PC-9 (cell line): ENCODE measurements around the gene IL10RB. TPM values are rescaled to one million over a fixed set of nuclear protein-coding genes. Genes with fewer than 3 reads are reported as not detected.

Source experiments
- BruUV-seq: library from RNA; stranded (reverse); fragments of 400-500 nt; replicated peaks from 2 replicates; lab custom pipeline; 2021; lab: Mats Ljungman, UMichigan
- CTCF ChIA-PET: fragments of 300-600 bp; sonication (Branson Sonifier 250); formaldehyde crosslinking; loops from one replicate; lab custom pipeline; 2022; ENCODE audit warnings: antibody characterized with exemption; lab: Charles Lee
- POLR2A ChIA-PET: fragments of 300-600 bp; sonication (Branson Sonifier 250); formaldehyde crosslinking; loops from one replicate; lab custom pipeline; 2022; ENCODE audit warnings: antibody characterized with exemption; ENCODE audit not compliant: unreplicated experiment; lab: Charles Lee
- DNase-seq, 2 experiments: peaks; one replicate each; pipeline versions ENCODE4 v3.0.0 to v3.0.0-alpha.2; 2015 to 2022; ENCODE audit warnings: mixed read lengths in 1 of 2
- H2AFZ ChIP-seq: fragments of 200-600 bp; sonication (generic); 2 replicates; pipeline ENCODE4 v1.8.1; 2017; ENCODE audit warnings: antibody characterized with exemption
- H3F3A ChIP-seq: fragments of 200-600 bp; sonication (generic); 2 replicates; pipeline ENCODE4 v1.8.1; 2017; ENCODE audit warnings: antibody characterized with exemption, mild to moderate bottlenecking, low read depth; ENCODE audit not compliant: insufficient read depth
- H3K27ac ChIP-seq: fragments of 200-600 bp; sonication (generic); 2 replicates; pipeline ENCODE4 v1.6.1; 2016; ENCODE audit warnings: mixed run types
- H3K27me3 ChIP-seq: fragments of 200-600 bp; sonication (generic); 2 replicates; pipeline ENCODE4 v1.6.1; 2016; ENCODE audit warnings: low read depth, mixed run types; ENCODE audit not compliant: insufficient read depth
- H3K36me3 ChIP-seq: fragments of 200-600 bp; sonication (generic); 2 replicates; pipeline ENCODE4 v1.6.1; 2016; ENCODE audit warnings: low read depth, mixed run types
- H3K4me1 ChIP-seq: fragments of 200-600 bp; sonication (generic); replicated peaks from 2 replicates; pipeline ENCODE4 v1.6.1; 2016; ENCODE audit warnings: mixed run types; ENCODE audit not compliant: insufficient read depth
- H3K4me2 ChIP-seq: fragments of 200-600 bp; sonication (generic); 2 replicates; pipeline ENCODE4 v1.6.1; 2017; ENCODE audit warnings: mixed run types
- H3K4me3 ChIP-seq: fragments of 200-600 bp; sonication (generic); 2 replicates; pipeline ENCODE4 v1.6.1; 2016; ENCODE audit warnings: mixed run types
- H3K79me2 ChIP-seq: fragments of 200-600 bp; sonication (generic); 2 replicates; pipeline ENCODE4 v1.6.1; 2017; ENCODE audit warnings: low read depth, mixed run types
- H3K9me2 ChIP-seq: fragments of 200-600 bp; sonication (generic); 2 replicates; pipeline ENCODE4 v1.8.1; 2017; ENCODE audit warnings: mild to moderate bottlenecking; ENCODE audit not compliant: insufficient read depth
- H3K9me3 ChIP-seq: fragments of 200-600 bp; sonication (generic); 2 replicates; pipeline ENCODE4 v1.8.1; 2016; ENCODE audit warnings: low read depth; ENCODE audit not compliant: insufficient read depth
- H4K20me1 ChIP-seq: fragments of 200-600 bp; sonication (generic); 2 replicates; pipeline ENCODE4 v1.8.1; 2017; ENCODE audit not compliant: insufficient read depth
- CTCF ChIP-seq: fragments of 200-600 bp; sonication (generic); conservative IDR thresholded peaks from 2 replicates; pipeline ENCODE4 v1.6.1; 2017; ENCODE audit warnings: mixed run types, antibody characterized with exemption, mild to moderate bottlenecking, moderate library complexity
- EZH2 ChIP-seq: fragments of 200-600 bp; sonication (generic); IDR thresholded peaks from 2 replicates; pipeline ENCODE4 v1.8.0; 2017; ENCODE audit warnings: antibody characterized with exemption, low read depth
- intact Hi-C: fragments of 100-400 bp; cut with micrococcal nuclease; formaldehyde crosslinking; loops from one replicate; pipeline ENCODE4 v1.10.0; 2022; ENCODE audit not compliant: unreplicated experiment
- total RNA-seq: library from RNA; stranded (reverse); gene quantifications from 2 replicates; pipeline ENCODE4 v1.2.3, GENCODE V29; 2021

The IL10RB gene
- total RNA-seq, 1 experiment from 2014 or later: 18.3 TPM

GRCh38 chr21:33244779-33245105 is 21.4 kb upstream of the IL10RB start:
- Histone ChIP-seq H3F3A (no peaks in the 10 kb centered on the region), H3K4me3 (no peak overlapping the region), H4K20me1 (no peaks in the 10 kb centered on the region), H3K27ac (no peak overlapping the region), H3K4me2 (no peak overlapping the region), H3K36me3 (no peaks in the 10 kb centered on the region), H3K9me3 (no peaks in the 10 kb centered on the region), H2AFZ (no peak overlapping the region), H3K27me3 (no peaks in the 10 kb centered on the region), H3K9me2 (no peaks in the 10 kb centered on the region), H3K79me2 (no peaks in the 10 kb centered on the region), H3K4me1 (no peaks in the 10 kb centered on the region)
- intact Hi-C loops: no loop called here
- ChIA-PET POLR2A (no interaction called here), CTCF (no interaction called here)
- TF ChIP-seq EZH2 (no peak), CTCF (no peak)
- DNase-seq: no peak
- no TSS peak for BruUV-seq

GRCh38 chr21:33245289-33245918 is 20.8 kb upstream of the IL10RB start:
- Histone ChIP-seq H3K27ac (no peak overlapping the region), H3K9me3 (no peaks in the 10 kb centered on the region), H3K9me2 (no peaks in the 10 kb centered on the region), H2AFZ (no peak overlapping the region), H3K4me2 (no peak overlapping the region), H3F3A (no peaks in the 10 kb centered on the region), H3K27me3 (no peaks in the 10 kb centered on the region), H4K20me1 (no peaks in the 10 kb centered on the region), H3K36me3 (no peaks in the 10 kb centered on the region), H3K79me2 (no peaks in the 10 kb centered on the region), H3K4me1 (no peaks in the 10 kb centered on the region), H3K4me3 (no peak overlapping the region)
- no TSS peak for BruUV-seq
- DNase-seq: no peak
- CTCF ChIA-PET: no interaction called here
- intact Hi-C loops: no loop called here
- TF ChIP-seq EZH2: no peak
- no peak for TF ChIP-seq CTCF
- POLR2A ChIA-PET: no interaction called here

GRCh38 chr21:33246506-33246905 is 19.7 kb upstream of the IL10RB start:
- no peak for DNase-seq
- Histone ChIP-seq H3K9me3 (no peaks in the 10 kb centered on the region), H2AFZ (no peak overlapping the region), H3K27me3 (no peaks in the 10 kb centered on the region), H3K9me2 (no peaks in the 10 kb centered on the region), H3K79me2 (no peaks in the 10 kb centered on the region), H3F3A (no peaks in the 10 kb centered on the region), H4K20me1 (no peaks in the 10 kb centered on the region), H3K36me3 (no peaks in the 10 kb centered on the region), H3K27ac (no peak overlapping the region), H3K4me1 (no peaks in the 10 kb centered on the region), H3K4me3 (no peak overlapping the region), H3K4me2 (no peak overlapping the region)
- POLR2A ChIA-PET: no interaction called here
- intact Hi-C loops: no loop called here
- no TSS peak for BruUV-seq
- CTCF ChIA-PET: no interaction called here
- TF ChIP-seq EZH2: no peak

GRCh38 chr21:33246963-33247362 is 19.2 kb upstream of the IL10RB start:
- intact Hi-C loops: no loop called here
- CTCF ChIA-PET: no interaction called here
- no peak overlapping the region for H3K4me3 ChIP-seq
- H3K27me3 ChIP-seq: no peaks in the 10 kb centered on the region
- DNase-seq: no peak
- no peaks in the 10 kb centered on the region for H3K9me2 ChIP-seq
- no TSS peak for BruUV-seq
- POLR2A ChIA-PET: no interaction called here
- H3K79me2 ChIP-seq: no peaks in the 10 kb centered on the region
- H3K9me3 ChIP-seq: no peaks in the 10 kb centered on the region
- H3F3A ChIP-seq: no peaks in the 10 kb centered on the region
- no peak overlapping the region for H2AFZ ChIP-seq
- no peaks in the 10 kb centered on the region for H3K4me1 ChIP-seq
- no peaks in the 10 kb centered on the region for H4K20me1 ChIP-seq
- H3K36me3 ChIP-seq: no peaks in the 10 kb centered on the region
- TF ChIP-seq EZH2: no peak
- TF ChIP-seq CTCF: no peak
- no peak overlapping the region for H3K4me2 ChIP-seq
- H3K27ac ChIP-seq: no peak overlapping the region
